HG03045 (cell line): ENCODE results near the gene NR1D1.

Source experiments
- ATAC-seq: cut with Tn5 transposase; IDR thresholded peaks from one replicate; pipeline ENCODE4 v1.9.1; 2021; ENCODE audit warnings: mild to moderate bottlenecking, moderate library complexity; ENCODE audit not compliant: unreplicated experiment

NR1D1 gene

GRCh38 chr17:40063901-40064531 is 36.4 kb downstream of the NR1D1 start:
- ATAC-seq, result no peak

DNA sequence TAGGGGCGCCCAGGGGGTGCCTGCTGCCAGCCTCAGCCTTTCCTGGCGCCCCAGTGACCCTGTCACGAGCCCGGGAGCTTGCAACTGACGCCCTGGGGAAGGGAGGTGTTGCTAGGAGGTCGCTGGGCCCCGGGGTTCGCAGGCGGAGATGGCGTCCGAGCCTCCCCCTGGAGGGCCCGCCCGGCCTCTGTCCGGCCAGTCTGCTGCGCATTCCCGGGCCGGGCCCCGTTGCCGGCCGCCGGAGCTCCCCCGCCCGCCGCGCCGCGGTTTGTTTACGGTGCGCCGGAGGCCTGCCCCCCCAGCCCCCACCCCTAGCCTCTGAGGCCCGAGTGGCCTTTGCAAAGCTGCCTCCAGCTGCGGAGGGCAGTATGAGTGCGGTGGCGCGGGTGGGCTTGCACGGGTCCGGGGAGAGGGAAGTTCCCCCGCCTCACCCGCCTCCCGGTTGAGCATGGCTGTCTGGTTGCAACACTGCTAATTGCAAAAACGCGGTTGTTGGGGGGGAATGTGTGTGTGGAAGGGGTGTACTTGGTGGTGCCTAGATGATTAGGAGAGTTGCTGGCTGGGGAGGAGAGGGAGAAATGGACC is 37.1 kb downstream of the NR1D1 start:
- ATAC-seq, result no peak

DNA sequence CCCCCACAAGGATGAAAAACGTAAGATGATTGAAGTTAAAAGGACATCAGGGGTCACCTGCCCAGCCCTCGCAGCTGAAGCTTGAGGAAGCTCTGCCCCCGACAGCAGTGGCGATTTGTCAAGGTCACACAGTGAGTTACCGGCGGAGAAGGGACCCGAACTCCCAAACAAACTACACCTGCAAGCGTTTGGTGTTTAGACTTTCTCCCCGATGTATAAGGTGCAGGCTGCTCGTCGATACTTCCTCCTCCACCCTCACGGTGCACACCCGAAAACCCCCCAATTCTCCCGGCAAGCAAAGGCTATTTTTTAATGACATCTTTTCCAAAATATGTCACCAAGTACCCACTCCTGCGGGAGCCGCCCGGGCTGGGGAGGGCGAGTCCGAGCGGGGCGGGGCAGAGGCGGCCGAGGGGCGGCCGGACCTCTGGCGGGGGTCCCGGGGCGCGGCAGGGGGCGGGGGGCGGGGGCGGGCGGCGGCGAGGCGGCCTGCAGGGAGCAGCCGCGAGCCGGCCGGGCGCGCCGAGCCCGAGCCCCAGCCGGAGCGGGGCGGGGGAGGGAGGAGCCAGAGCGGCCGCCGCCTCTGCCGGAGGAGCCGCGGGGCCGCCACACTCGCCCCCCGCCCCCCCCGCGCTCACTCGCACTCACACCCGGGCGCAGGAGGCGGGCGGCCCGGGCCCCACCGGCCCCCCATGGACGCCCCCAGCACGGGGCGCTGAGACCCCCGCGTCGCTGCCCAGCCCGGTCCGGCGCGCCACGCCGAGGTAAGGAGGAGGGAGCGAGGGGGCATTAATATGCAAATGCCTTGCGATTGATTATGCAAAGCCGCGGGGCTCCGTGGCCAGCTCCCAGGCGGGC is 37.8 kb downstream of the NR1D1 start, which contains the start of gene THRA:
TSS of gene THRA (plus strand) at position 637 of the 858 bp plus-strand sequence. CDS start 11,524 bp downstream, outside the sequence.
- ATAC-seq, result peak; percentile 49

DNA sequence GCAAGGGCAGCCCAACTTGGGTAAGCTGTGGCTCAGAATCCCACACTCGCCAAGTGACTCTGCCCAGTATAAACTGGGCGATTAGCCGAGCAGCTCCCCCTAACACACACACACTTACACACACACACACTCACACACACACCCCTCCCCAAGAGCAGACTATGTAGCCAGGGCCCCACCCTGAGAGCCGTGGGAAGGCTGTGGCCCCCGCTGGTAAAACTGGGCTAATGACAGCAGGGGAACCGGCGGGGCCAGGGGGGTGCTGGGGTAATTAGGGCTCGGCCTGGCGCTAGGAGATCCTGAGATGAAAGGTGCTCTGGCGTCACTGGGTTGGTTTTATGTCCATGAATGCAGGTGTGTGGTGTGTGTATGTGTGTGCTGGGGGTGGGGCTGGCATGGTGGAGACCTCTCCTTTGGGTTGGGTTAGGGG is 38.8 kb downstream of the NR1D1 start:
- ATAC-seq, result no peak

DNA sequence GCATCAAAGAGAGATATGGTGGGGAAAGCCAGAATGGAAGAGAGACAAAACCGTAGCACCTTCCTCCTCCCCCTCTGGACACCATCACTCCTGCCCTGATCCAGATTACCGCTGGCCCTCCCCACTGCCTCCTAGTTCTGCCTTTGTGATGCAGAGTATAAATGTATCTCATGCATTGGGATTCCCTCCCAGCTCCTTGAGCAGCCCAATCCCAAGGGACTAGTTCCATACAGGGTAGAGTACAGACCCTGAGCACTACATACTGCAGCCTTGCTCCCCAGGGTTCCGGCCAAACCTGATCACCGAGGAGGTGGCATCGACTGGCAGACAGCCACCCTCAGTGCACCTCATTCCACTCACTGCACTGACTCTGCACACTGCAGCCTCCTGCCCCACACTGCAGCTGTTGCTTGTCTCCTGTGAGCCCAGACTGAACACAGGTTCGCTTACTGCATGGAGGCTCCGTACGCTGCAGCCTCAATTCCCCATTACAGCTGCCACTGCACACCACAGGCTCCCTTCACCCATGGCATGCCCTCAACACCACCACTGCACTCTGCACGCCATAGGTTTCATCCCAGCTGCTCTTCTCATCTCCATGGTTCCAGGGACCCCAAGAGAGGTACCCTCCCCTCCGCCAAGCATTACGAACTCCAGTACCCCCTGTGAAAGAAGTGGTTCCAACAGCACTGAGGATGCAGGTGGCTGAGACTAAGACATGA is 39.3 kb downstream of the NR1D1 start:
- ATAC-seq, result no peak

DNA sequence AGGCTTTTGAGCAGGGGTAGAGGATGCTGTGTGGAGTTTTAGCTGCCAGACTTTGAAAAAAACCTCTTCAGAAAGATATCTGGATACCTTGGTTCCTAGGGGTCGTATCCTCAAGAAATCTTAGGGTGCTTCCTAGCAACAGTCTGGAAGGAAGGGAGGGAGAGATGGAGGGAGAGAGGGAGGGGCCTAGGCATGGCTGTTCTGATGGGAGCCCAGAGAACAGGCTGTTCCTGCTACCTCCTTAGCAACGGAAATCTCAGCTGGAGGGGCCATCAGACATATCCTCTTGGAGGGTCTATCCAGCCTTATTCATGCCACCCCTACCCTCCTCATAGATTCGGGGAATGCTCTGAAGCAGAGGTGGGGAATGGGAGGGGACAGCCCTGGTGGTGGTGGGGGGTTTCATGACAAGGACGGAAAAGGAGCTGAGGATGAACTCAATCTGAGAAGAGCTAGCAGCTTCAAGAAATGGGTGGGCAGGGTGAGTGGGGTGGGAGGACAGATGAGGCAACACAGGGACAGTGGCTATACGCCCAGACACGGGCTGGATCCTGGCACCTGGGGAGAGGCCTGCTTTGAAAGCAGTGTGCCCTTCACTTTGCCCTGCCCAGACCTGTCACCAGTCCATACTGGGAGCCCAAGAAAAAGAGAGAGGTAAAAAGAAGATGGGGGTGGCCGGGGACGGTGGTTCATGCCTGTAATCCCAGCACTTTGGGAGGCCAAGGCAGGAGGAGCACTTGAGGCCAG is 40.5 kb downstream of the NR1D1 start:
- ATAC-seq, result no peak

GRCh38 chr17:40058865-40059264 is 41.5 kb downstream of the NR1D1 start:
- no peak for ATAC-seq

GRCh38 chr17:40058186-40058784 is 42.1 kb downstream of the NR1D1 start:
- no peak for ATAC-seq

DNA sequence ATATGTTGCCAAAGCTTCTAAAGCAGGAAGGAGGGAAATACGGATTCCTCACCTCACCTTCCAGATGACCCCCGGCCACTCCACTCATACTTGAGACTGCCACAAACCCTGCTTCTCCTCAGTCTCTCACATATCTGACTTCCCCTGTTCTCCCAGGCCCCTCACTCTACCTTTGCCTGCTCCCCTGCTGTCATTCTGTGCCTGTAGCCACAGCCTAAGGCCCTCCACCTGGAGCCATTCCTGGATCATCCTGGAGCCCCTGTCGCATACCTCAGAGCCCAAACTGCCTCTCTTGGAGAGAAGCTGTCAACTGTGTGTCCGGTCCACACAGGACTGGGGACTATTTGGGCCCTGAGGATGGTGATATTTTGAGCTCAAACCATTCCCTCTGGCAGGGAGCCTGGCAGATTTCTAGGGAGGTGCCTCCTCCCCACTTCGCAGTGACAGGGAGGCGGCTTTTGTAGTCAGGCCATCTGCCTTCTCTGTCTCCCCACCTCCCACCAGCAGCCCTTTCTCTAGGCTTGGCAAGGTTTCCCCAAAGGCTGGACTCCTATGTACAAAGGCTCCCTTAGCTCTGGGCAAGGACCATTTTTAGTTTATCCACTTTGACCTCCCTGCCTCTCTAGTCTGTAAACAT is 43.9 kb downstream of the NR1D1 start:
- ATAC-seq, result no peak
